ENCODE measurements around the gene FAM193B. TPM values are rescaled to one million over a fixed set of nuclear protein-coding genes. Genes with fewer than 3 reads are reported as not detected.

Gene FAM193B
- total RNA-seq, 1 donor from 2014 or later, result 81.0 TPM

- intact Hi-C loops (cut with micrococcal nuclease), result loop anchor here (1.0 to 5.0 kb wide), 7 partner anchors 19 to 385 kb away; partner anchors contain the start of genes DDX41 and GRK6
- peaks cover 23% of the 10 kb centered on the region for H3K4me1 Mint-ChIP-seq (ENCODE audit: low read depth)
- H3K9me3 Mint-ChIP-seq, result no peaks in the 10 kb centered on the region
- H3K27ac Mint-ChIP-seq, result peak within 1 kb of the TSS; percentile 62
- H3K36me3 Mint-ChIP-seq (ENCODE audit: low read depth), result peaks cover 9% of the 10 kb centered on the region
- DNase-seq (ENCODE audit: low spot score), result peak; percentile 93
- peaks cover 18% of the 10 kb centered on the region for H3K27me3 Mint-ChIP-seq (ENCODE audit: low read depth)
- H3K4me3 Mint-ChIP-seq (ENCODE audit: low read depth), result peak within 1 kb of the TSS; percentile 86
Observed at GRCh38 chr5:177497292-177498012, 56.9 kb downstream of the FAM193B start, which contains the start of gene PDLIM7. PDLIM7 (minus strand) TSS chr5:177497604; CDS start chr5:177496512, 1,092 bp downstream.

GRCh38 chr5:177496727-177497291 lies 57.6 kb downstream of the FAM193B start:
- intact Hi-C loops (cut with micrococcal nuclease), result loop anchor here (1.0 to 5.0 kb wide), 7 partner anchors 19 to 385 kb away; partner anchors contain the start of genes DDX41 and GRK6
- H3K4me3 Mint-ChIP-seq (ENCODE audit: low read depth), result peak overlapping the region; percentile 78
- H3K36me3 Mint-ChIP-seq (ENCODE audit: low read depth), result peaks cover 14% of the 10 kb centered on the region
- peaks cover 18% of the 10 kb centered on the region for H3K27me3 Mint-ChIP-seq (ENCODE audit: low read depth)
- DNase-seq (ENCODE audit: low spot score), result no peak
- no peak overlapping the region for H3K27ac Mint-ChIP-seq
- H3K4me1 Mint-ChIP-seq (ENCODE audit: low read depth), result peaks cover 23% of the 10 kb centered on the region
- no peaks in the 10 kb centered on the region for H3K9me3 Mint-ChIP-seq

- Mint-ChIP-seq H3K27ac (peak overlapping the region; percentile 60), H3K27me3 (ENCODE audit: low read depth) (peaks cover 18% of the 10 kb centered on the region), H3K4me1 (ENCODE audit: low read depth) (peaks cover 23% of the 10 kb centered on the region), H3K9me3 (no peaks in the 10 kb centered on the region), H3K4me3 (ENCODE audit: low read depth) (peak overlapping the region; percentile 78), H3K36me3 (ENCODE audit: low read depth) (peaks cover 17% of the 10 kb centered on the region)
- intact Hi-C loops (cut with micrococcal nuclease), result loop anchor here (2.0 to 5.0 kb wide), 3 partner anchors 69 to 384 kb away; partner anchors contain the start of gene GRK6
- no peak for DNase-seq (ENCODE audit: low spot score)
Observed at GRCh38 chr5:177496070-177496726, 58.2 kb downstream of the FAM193B start.

- H3K27me3 Mint-ChIP-seq (ENCODE audit: low read depth), result peaks cover 18% of the 10 kb centered on the region
- intact Hi-C loops (cut with micrococcal nuclease), result loop anchor here (2.0 to 5.0 kb wide), 3 partner anchors 69 to 383 kb away; partner anchors contain the start of gene GRK6
- H3K4me3 Mint-ChIP-seq (ENCODE audit: low read depth), result peak overlapping the region; percentile 78
- no peaks in the 10 kb centered on the region for H3K9me3 Mint-ChIP-seq
- H3K27ac Mint-ChIP-seq, result no peak overlapping the region
- H3K36me3 Mint-ChIP-seq (ENCODE audit: low read depth), result peaks cover 23% of the 10 kb centered on the region
- H3K4me1 Mint-ChIP-seq (ENCODE audit: low read depth), result peaks cover 23% of the 10 kb centered on the region
- DNase-seq (ENCODE audit: low spot score), result no peak
Observed at GRCh38 chr5:177495243-177496060, 58.9 kb downstream of the FAM193B start.

GRCh38 chr5:177494346-177495195 lies 59.8 kb downstream of the FAM193B start:
- Mint-ChIP-seq H3K36me3 (ENCODE audit: low read depth) (peaks cover 29% of the 10 kb centered on the region), H3K27ac (peak overlapping the region; percentile 69), H3K4me1 (ENCODE audit: low read depth) (peaks cover 20% of the 10 kb centered on the region), H3K27me3 (ENCODE audit: low read depth) (peaks cover 12% of the 10 kb centered on the region), H3K4me3 (ENCODE audit: low read depth) (peak overlapping the region; percentile 13), H3K9me3 (no peaks in the 10 kb centered on the region)
- no peak for DNase-seq (ENCODE audit: low spot score)
- intact Hi-C loops (cut with micrococcal nuclease), result loop anchor here (5.0 kb wide), 1 partner anchor 382 kb away; no protein-coding TSS in a partner anchor

- no peak for DNase-seq (ENCODE audit: low spot score)
- peaks cover 10% of the 10 kb centered on the region for H3K27me3 Mint-ChIP-seq (ENCODE audit: low read depth)
- peaks cover 32% of the 10 kb centered on the region for H3K36me3 Mint-ChIP-seq (ENCODE audit: low read depth)
- peaks cover 20% of the 10 kb centered on the region for H3K4me1 Mint-ChIP-seq (ENCODE audit: low read depth)
- no peaks in the 10 kb centered on the region for H3K9me3 Mint-ChIP-seq
- intact Hi-C loops (cut with micrococcal nuclease), result no loop called here
- H3K27ac Mint-ChIP-seq, result peak overlapping the region; percentile 69
- H3K4me3 Mint-ChIP-seq (ENCODE audit: low read depth), result no peak overlapping the region
Observed at GRCh38 chr5:177493795-177494345, 60.5 kb downstream of the FAM193B start.

GRCh38 chr5:177492841-177493240 lies 61.5 kb downstream of the FAM193B start:
- Mint-ChIP-seq H3K27ac (peak overlapping the region; percentile 29), H3K36me3 (ENCODE audit: low read depth) (peaks cover 39% of the 10 kb centered on the region), H3K4me1 (ENCODE audit: low read depth) (peaks cover 17% of the 10 kb centered on the region), H3K9me3 (no peaks in the 10 kb centered on the region), H3K27me3 (ENCODE audit: low read depth) (peaks cover 2% of the 10 kb centered on the region), H3K4me3 (ENCODE audit: low read depth) (no peak overlapping the region)
- intact Hi-C loops (cut with micrococcal nuclease), result no loop called here
- no peak for DNase-seq (ENCODE audit: low spot score)

GRCh38 chr5:177491983-177492746 lies 62.2 kb downstream of the FAM193B start:
- Mint-ChIP-seq H3K9me3 (no peaks in the 10 kb centered on the region), H3K27me3 (ENCODE audit: low read depth) (no peaks in the 10 kb centered on the region), H3K4me1 (ENCODE audit: low read depth) (peaks cover 17% of the 10 kb centered on the region), H3K27ac (no peak overlapping the region), H3K4me3 (ENCODE audit: low read depth) (no peak overlapping the region), H3K36me3 (ENCODE audit: low read depth) (peaks cover 43% of the 10 kb centered on the region)
- intact Hi-C loops (cut with micrococcal nuclease), result no loop called here
- DNase-seq (ENCODE audit: low spot score), result no peak

GRCh38 chr5:177491429-177491945 lies 62.9 kb downstream of the FAM193B start:
- Mint-ChIP-seq H3K27me3 (ENCODE audit: low read depth) (no peaks in the 10 kb centered on the region), H3K27ac (no peak overlapping the region), H3K4me3 (ENCODE audit: low read depth) (no peak overlapping the region), H3K36me3 (ENCODE audit: low read depth) (peaks cover 45% of the 10 kb centered on the region), H3K9me3 (no peaks in the 10 kb centered on the region), H3K4me1 (ENCODE audit: low read depth) (peaks cover 17% of the 10 kb centered on the region)
- DNase-seq (ENCODE audit: low spot score), result peak; percentile 26
- intact Hi-C loops (cut with micrococcal nuclease), result no loop called here

- H3K4me3 Mint-ChIP-seq (ENCODE audit: low read depth), result no peak overlapping the region
- no peak overlapping the region for H3K27ac Mint-ChIP-seq
- H3K36me3 Mint-ChIP-seq (ENCODE audit: low read depth), result peaks cover 45% of the 10 kb centered on the region
- H3K9me3 Mint-ChIP-seq, result no peaks in the 10 kb centered on the region
- H3K4me1 Mint-ChIP-seq (ENCODE audit: low read depth), result peaks cover 13% of the 10 kb centered on the region
- intact Hi-C loops (cut with micrococcal nuclease), result no loop called here
- H3K27me3 Mint-ChIP-seq (ENCODE audit: low read depth), result no peaks in the 10 kb centered on the region
- DNase-seq (ENCODE audit: low spot score), result no peak
Observed at GRCh38 chr5:177490992-177491391, 63.4 kb downstream of the FAM193B start.

All from activated T-helper 2 cell treated with anti-CD3 and anti-CD28 coated beads, Interferon-gamma antibody, Interleukin-2, Interleukin-4, amounts not matched to agents 10 μg/mL and 5 μg/mL and 100 μg/mL, durations not matched to agents 14 hours and 24 hours and 36 hours (primary cell).